H9 (cell line): ENCODE data around the gene BCL2L1. TPM values are rescaled to one million over a fixed set of nuclear protein-coding genes. Genes with fewer than 3 reads are reported as not detected.

Experiments
- DNase-seq: peaks from one replicate; pipeline ENCODE4 v3.0.0-alpha.2; 2017
- H2AFZ ChIP-seq: one replicate; pipeline ENCODE4 v1.6.1; 2013; ENCODE audit warnings: mild to moderate bottlenecking, low read length, control low read depth, moderate library complexity
- H2AK5ac ChIP-seq: 2 replicates; pipeline ENCODE4 v1.6.1; 2013; ENCODE audit warnings: low read length, control low read depth, mixed read lengths; ENCODE audit not compliant: insufficient read length
- H2BK120ac ChIP-seq: one replicate; pipeline ENCODE4 v1.6.1; 2013; ENCODE audit warnings: low read depth, mild to moderate bottlenecking, low read length, control low read depth, inconsistent platforms; ENCODE audit not compliant: poor library complexity, severe bottlenecking
- H2BK12ac ChIP-seq: 2 replicates; pipeline ENCODE4 v1.6.1; 2013; ENCODE audit warnings: low read length, control low read depth, mixed read lengths, low read depth; ENCODE audit not compliant: insufficient read length
- H2BK15ac ChIP-seq: 2 replicates; pipeline ENCODE4 v1.6.1; 2013; ENCODE audit warnings: low read depth, low read length, control low read depth
- H2BK20ac ChIP-seq: one replicate; pipeline ENCODE4 v1.6.1; 2013; ENCODE audit warnings: low read depth, mild to moderate bottlenecking, low read length, control low read depth, inconsistent platforms; ENCODE audit not compliant: poor library complexity, severe bottlenecking
- H2BK5ac ChIP-seq: 2 replicates; pipeline ENCODE4 v1.6.1; 2013; ENCODE audit warnings: low read length, control low read depth, mixed read lengths; ENCODE audit not compliant: insufficient read length
- H3K14ac ChIP-seq: 2 replicates; pipeline ENCODE4 v1.6.1; 2013; ENCODE audit warnings: low read length, control low read depth; ENCODE audit not compliant: insufficient read depth
- H3K18ac ChIP-seq: 2 replicates; pipeline ENCODE4 v1.6.1; 2013; ENCODE audit warnings: low read depth, mild to moderate bottlenecking, mixed read lengths, low read length, control low read depth; ENCODE audit not compliant: insufficient read length
- H3K23ac ChIP-seq: 2 replicates; pipeline ENCODE4 v1.6.1; 2013; ENCODE audit warnings: low read length, control low read depth, mixed read lengths, low read depth; ENCODE audit not compliant: insufficient read length
- H3K23me2 ChIP-seq: 2 replicates; pipeline ENCODE4 v1.6.1; 2013; ENCODE audit warnings: low read depth, mild to moderate bottlenecking, mixed read lengths, low read length, control low read depth; ENCODE audit not compliant: insufficient read length, poor library complexity, severe bottlenecking
- H3K27ac ChIP-seq: 2 replicates; pipeline ENCODE4 v1.5.1; 2013; ENCODE audit warnings: low read length, control low read depth, mixed read lengths, low read depth; ENCODE audit not compliant: insufficient read length
- H3K27me3 ChIP-seq: 2 replicates; pipeline ENCODE4 v1.6.1; 2013; ENCODE audit warnings: low read length, control low read depth, inconsistent platforms; ENCODE audit not compliant: insufficient read depth
- H3K4ac ChIP-seq: 2 replicates; pipeline ENCODE4 v1.6.1; 2013; ENCODE audit warnings: low read depth, mild to moderate bottlenecking, control low read depth, inconsistent platforms, low read length, moderate library complexity
- H3K4me1 ChIP-seq: 2 replicates; pipeline ENCODE4 v1.6.1; 2013; ENCODE audit warnings: low read length, control low read depth, inconsistent platforms; ENCODE audit not compliant: insufficient read depth
- H3K4me2 ChIP-seq: 2 replicates; pipeline ENCODE4 v1.6.1; 2013; ENCODE audit warnings: low read length, control low read depth, mixed read lengths; ENCODE audit not compliant: insufficient read length, insufficient read depth
- H3K56ac ChIP-seq: 2 replicates; pipeline ENCODE4 v1.6.1; 2013; ENCODE audit warnings: low read depth, mild to moderate bottlenecking, mixed read lengths, low read length, control low read depth; ENCODE audit not compliant: insufficient read length
- H3K79me1 ChIP-seq: 2 replicates; pipeline ENCODE4 v1.6.1; 2013; ENCODE audit warnings: low read depth, mild to moderate bottlenecking, moderate library complexity, low read length, control low read depth, inconsistent platforms; ENCODE audit not compliant: insufficient read depth, poor library complexity, severe bottlenecking
- H3K79me2 ChIP-seq: 2 replicates; pipeline ENCODE4 v1.6.1; 2013; ENCODE audit warnings: low read length, control low read depth, inconsistent platforms; ENCODE audit not compliant: insufficient read depth
- H3K9ac ChIP-seq: 2 replicates; pipeline ENCODE4 v1.6.1; 2013; ENCODE audit warnings: low read length, control low read depth, mixed read lengths; ENCODE audit not compliant: insufficient read length; ENCODE audit errors: extremely low read depth
- H3K9me3 ChIP-seq: one replicate; pipeline ENCODE4 v1.6.1; 2013; ENCODE audit warnings: low read depth, low read length, inconsistent platforms; ENCODE audit not compliant: control insufficient read depth
- H3T11ph ChIP-seq: one replicate; pipeline ENCODE4 v1.6.1; 2013; ENCODE audit warnings: mild to moderate bottlenecking, low read length, control low read depth, inconsistent platforms
- H4K20me1 ChIP-seq: one replicate; pipeline ENCODE4 v1.6.1; 2013; ENCODE audit not compliant: control insufficient read depth, insufficient read length, insufficient read depth
- H4K5ac ChIP-seq: 2 replicates; pipeline ENCODE4 v1.6.1; 2013; ENCODE audit warnings: low read depth, mild to moderate bottlenecking, mixed read lengths, low read length, control low read depth; ENCODE audit not compliant: insufficient read length
- H4K8ac ChIP-seq: replicated peaks from 2 replicates; pipeline ENCODE4 v1.6.1; 2013; ENCODE audit warnings: low read length, control low read depth, mixed read lengths, low read depth; ENCODE audit not compliant: insufficient read length
- H4K91ac ChIP-seq: 2 replicates; pipeline ENCODE4 v1.6.1; 2013; ENCODE audit warnings: low read depth, mild to moderate bottlenecking, moderate library complexity, mixed read lengths, low read length, control low read depth; ENCODE audit not compliant: insufficient read length
- H3K27ac Mint-ChIP-seq, 3 experiments: 2 replicates in 2 of 3; 3 replicates in 1 of 3; pipeline ENCODE4 v1.8.0; 2020 to 2021; ENCODE audit warnings: mixed read lengths in 3 of 3, mild to moderate bottlenecking in 1 of 3, moderate library complexity in 1 of 3
- H3K27me3 Mint-ChIP-seq: 2 replicates; pipeline ENCODE4 v1.8.0; 2021; ENCODE audit warnings: low read depth, mild to moderate bottlenecking, moderate library complexity, mixed read lengths
- H3K36me3 Mint-ChIP-seq, 3 experiments: 2 replicates in 2 of 3; 3 replicates in 1 of 3; pipeline ENCODE4 v1.8.0; 2020 to 2021; ENCODE audit warnings: low read depth in 3 of 3, mixed read lengths in 3 of 3; ENCODE audit not compliant: insufficient read depth in 1 of 3
- H3K4me1 Mint-ChIP-seq, 2 experiments: 2 replicates each; pipeline ENCODE4 v1.8.0; 2020; ENCODE audit warnings: mixed read lengths in 2 of 2
- H3K4me3 Mint-ChIP-seq, 2 experiments: 2 replicates in 1 of 2; 3 replicates in 1 of 2; pipeline ENCODE4 v1.8.0; 2020 to 2021; ENCODE audit warnings: mild to moderate bottlenecking in 2 of 2, mixed read lengths in 2 of 2, moderate library complexity in 1 of 2
- H3K9me3 Mint-ChIP-seq, 2 experiments: 2 replicates in 1 of 2; 3 replicates in 1 of 2; pipeline ENCODE4 v1.8.0; 2020; ENCODE audit warnings: mild to moderate bottlenecking in 2 of 2, mixed read lengths in 2 of 2, moderate library complexity in 1 of 2
- WGBS: extraction: QIAGEN DNeasy Blood & Tissue Kit; methylation state at CpG from one replicate; pipeline ENCODE4 v1.1.7; 2013; ENCODE audit warnings: missing lambda C conversion rate, low lambda C conversion rate, mixed read lengths; ENCODE audit not compliant: insufficient read length; ENCODE audit errors: extremely low coverage; 5-methylcytosine and 5-hydroxymethylcytosine counted together
- total RNA-seq: library from RNA; stranded (reverse); gene quantifications from 2 replicates; pipeline ENCODE4 v1.2.1, GENCODE V29; 2021
- TF ChIP-seq, protein P1 (sequence below): fragments of 200-600 bp; sonication (generic); conservative IDR thresholded peaks from 3 replicates; pipeline ENCODE4 v1.8.0; 2021; ENCODE audit warnings: antibody characterized with exemption, mild to moderate bottlenecking

Gene BCL2L1
- total RNA-seq, 1 experiment from 2014 or later = 105 TPM

DNA sequence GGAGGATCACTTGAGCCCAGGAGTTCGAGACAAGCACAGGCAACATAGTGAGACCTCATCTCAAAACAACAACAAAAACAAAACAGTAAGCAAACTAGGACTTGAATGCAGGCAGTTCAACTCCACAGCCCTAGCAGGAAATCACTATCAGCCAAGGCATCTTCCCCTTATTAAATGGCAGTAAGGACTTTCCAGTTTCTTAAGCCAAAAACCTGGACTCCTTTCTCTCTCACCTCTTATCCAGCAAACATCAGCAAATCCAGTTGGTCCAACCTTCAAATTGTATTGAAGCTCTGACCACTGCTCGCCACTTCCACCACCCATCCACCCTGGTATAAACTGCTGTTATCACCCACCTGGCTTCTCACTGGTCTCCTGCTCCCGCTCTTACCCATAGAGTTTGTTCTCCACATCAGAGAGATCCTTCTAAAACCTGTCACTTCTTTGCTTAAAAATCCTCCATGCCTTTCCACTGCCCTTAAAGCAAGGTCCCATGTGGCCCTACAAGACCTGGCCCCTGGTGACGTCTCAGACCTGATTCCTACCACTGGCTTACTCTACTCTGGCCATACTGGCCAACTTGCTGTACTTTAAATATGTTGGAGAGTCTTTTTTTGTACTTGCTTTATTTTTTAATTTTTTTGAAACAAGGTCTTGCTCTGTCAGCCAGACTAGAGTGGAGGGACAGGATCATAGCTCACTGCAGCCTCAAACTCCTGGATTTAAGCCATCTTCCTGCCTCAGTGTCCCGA lies 27.6 kb downstream of the BCL2L1 start:
- no peak overlapping the region for H3K9ac ChIP-seq
- peaks cover 3% of the 10 kb centered on the region for H3K23me2 ChIP-seq
- Mint-ChIP-seq H3K4me1 (peaks cover 61% of the 10 kb centered on the region in 2 experiments), H3K27me3 (no peaks in the 10 kb centered on the region), H3K27ac (peak overlapping the region in 2 of 3 experiments; percentile 69 to 76; a peak in 4 of 7 replicates), H3K9me3 (no peaks in the 10 kb centered on the region), H3K4me3 (peak overlapping the region in 1 of 2 experiments; percentile 5; a peak in 1 of 5 replicates), H3K36me3 (peaks cover 4 to 37% (median 10%) of the 10 kb centered on the region in 3 experiments)
- H2BK12ac ChIP-seq = no peak overlapping the region
- H2BK120ac ChIP-seq = no peak overlapping the region
- no peak overlapping the region for H3K4ac ChIP-seq
- no peak overlapping the region for H3K4me2 ChIP-seq
- no peak overlapping the region for H4K5ac ChIP-seq
- no peak overlapping the region for H2BK15ac ChIP-seq
- H3K56ac ChIP-seq = no peak overlapping the region
- H3T11ph ChIP-seq = no peak overlapping the region
- no peak overlapping the region for H2AFZ ChIP-seq
- TF ChIP-seq, protein P1, sequence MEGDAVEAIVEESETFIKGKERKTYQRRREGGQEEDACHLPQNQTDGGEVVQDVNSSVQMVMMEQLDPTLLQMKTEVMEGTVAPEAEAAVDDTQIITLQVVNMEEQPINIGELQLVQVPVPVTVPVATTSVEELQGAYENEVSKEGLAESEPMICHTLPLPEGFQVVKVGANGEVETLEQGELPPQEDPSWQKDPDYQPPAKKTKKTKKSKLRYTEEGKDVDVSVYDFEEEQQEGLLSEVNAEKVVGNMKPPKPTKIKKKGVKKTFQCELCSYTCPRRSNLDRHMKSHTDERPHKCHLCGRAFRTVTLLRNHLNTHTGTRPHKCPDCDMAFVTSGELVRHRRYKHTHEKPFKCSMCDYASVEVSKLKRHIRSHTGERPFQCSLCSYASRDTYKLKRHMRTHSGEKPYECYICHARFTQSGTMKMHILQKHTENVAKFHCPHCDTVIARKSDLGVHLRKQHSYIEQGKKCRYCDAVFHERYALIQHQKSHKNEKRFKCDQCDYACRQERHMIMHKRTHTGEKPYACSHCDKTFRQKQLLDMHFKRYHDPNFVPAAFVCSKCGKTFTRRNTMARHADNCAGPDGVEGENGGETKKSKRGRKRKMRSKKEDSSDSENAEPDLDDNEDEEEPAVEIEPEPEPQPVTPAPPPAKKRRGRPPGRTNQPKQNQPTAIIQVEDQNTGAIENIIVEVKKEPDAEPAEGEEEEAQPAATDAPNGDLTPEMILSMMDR = no peak
- H3K18ac ChIP-seq = no peak overlapping the region
- no CpG with 5 or more reads among the region's 5 CpGs for WGBS
- H3K4me1 ChIP-seq = 0 out of 2 replicates have a peak, but pooled peaks cover 9% of the 10 kb centered on the region
- H4K91ac ChIP-seq = no peak overlapping the region
- no peak overlapping the region for H4K8ac ChIP-seq
- H3K9me3 ChIP-seq = no peaks in the 10 kb centered on the region
- H3K79me1 ChIP-seq = peaks cover 3% of the 10 kb centered on the region
- DNase-seq = no peak
- H2BK20ac ChIP-seq = no peak overlapping the region
- no peaks in the 10 kb centered on the region for H4K20me1 ChIP-seq
- H3K27me3 ChIP-seq = no peaks in the 10 kb centered on the region
- no peak overlapping the region for H2AK5ac ChIP-seq
- H2BK5ac ChIP-seq = no peak overlapping the region
- H3K79me2 ChIP-seq = no peaks in the 10 kb centered on the region
- H3K27ac ChIP-seq = no peak overlapping the region
- no peak overlapping the region for H3K23ac ChIP-seq
- H3K14ac ChIP-seq = no peak overlapping the region
